GM23248 (cell line): ENCODE results near the gene SAMD4B. TPM values are rescaled to one million over a fixed set of nuclear protein-coding genes. Genes with fewer than 3 reads are reported as not detected.

ENCODE experiments used
- DNase-seq: peaks from one replicate; pipeline ENCODE4 v3.0.0-alpha.2; 2015
- H2AFZ ChIP-seq: fragments of 200-600 bp; sonication (generic); 2 replicates; pipeline ENCODE4 v1.6.1; 2016; ENCODE audit warnings: antibody characterized with exemption
- H3F3A ChIP-seq: fragments of 200-600 bp; sonication (generic); 2 replicates; pipeline ENCODE4 v1.6.1; 2016; ENCODE audit warnings: mild to moderate bottlenecking, antibody characterized with exemption, mixed run types; ENCODE audit not compliant: insufficient read depth
- H3K27ac ChIP-seq: fragments of 200-600 bp; sonication (generic); 2 replicates; pipeline ENCODE4 v1.5.1; 2016; ENCODE audit warnings: mild to moderate bottlenecking
- H3K27me3 ChIP-seq: fragments of 200-600 bp; sonication (generic); replicated peaks from 2 replicates; pipeline ENCODE4 v1.6.1; 2016; ENCODE audit warnings: mild to moderate bottlenecking; ENCODE audit not compliant: insufficient read depth
- H3K36me3 ChIP-seq: fragments of 200-600 bp; sonication (generic); 2 replicates; pipeline ENCODE4 v1.6.1; 2016; ENCODE audit warnings: low read depth, mild to moderate bottlenecking
- H3K4me1 ChIP-seq: fragments of 200-600 bp; sonication (generic); 2 replicates; pipeline ENCODE4 v1.6.1; 2016; ENCODE audit warnings: mild to moderate bottlenecking; ENCODE audit not compliant: insufficient read depth
- H3K4me2 ChIP-seq: fragments of 200-600 bp; sonication (generic); one replicate; pipeline ENCODE4 v1.6.1; 2016; ENCODE audit warnings: mild to moderate bottlenecking; ENCODE audit not compliant: unreplicated experiment
- H3K4me3 ChIP-seq: fragments of 200-600 bp; sonication (generic); 2 replicates; pipeline ENCODE4 v1.5.1; 2016; ENCODE audit warnings: mild to moderate bottlenecking
- H3K79me2 ChIP-seq: fragments of 200-600 bp; sonication (generic); 2 replicates; pipeline ENCODE4 v1.6.1; 2016; ENCODE audit warnings: mild to moderate bottlenecking; ENCODE audit not compliant: insufficient read depth
- H3K9ac ChIP-seq: fragments of 200-600 bp; sonication (generic); 2 replicates; pipeline ENCODE4 v1.6.1; 2016; ENCODE audit warnings: mild to moderate bottlenecking
- H3K9me2 ChIP-seq: fragments of 200-600 bp; sonication (generic); 2 replicates; pipeline ENCODE4 v1.6.1; 2016; ENCODE audit warnings: mixed run types, mild to moderate bottlenecking, moderate library complexity; ENCODE audit not compliant: insufficient read depth
- H3K9me3 ChIP-seq: fragments of 200-600 bp; sonication (generic); one replicate; pipeline ENCODE4 v1.6.1; 2017; ENCODE audit warnings: low read depth
- H4K20me1 ChIP-seq: fragments of 200-600 bp; sonication (generic); 2 replicates; pipeline ENCODE4 v1.6.0; 2016; ENCODE audit not compliant: insufficient read depth
- EZH2 ChIP-seq: fragments of 200-600 bp; sonication (generic); IDR thresholded peaks from 2 replicates; pipeline ENCODE4 v1.6.1; 2018; ENCODE audit warnings: antibody characterized with exemption, mild to moderate bottlenecking; ENCODE audit not compliant: insufficient read depth, poor library complexity, severe bottlenecking
- EZH2phosphoT487 ChIP-seq: fragments of 200-600 bp; sonication (generic); IDR thresholded peaks from 2 replicates; pipeline ENCODE4 v1.6.1; 2018; ENCODE audit warnings: antibody characterized with exemption, moderate library complexity, mild to moderate bottlenecking, low read depth; ENCODE audit not compliant: insufficient read depth
- WGBS, 2 experiments: methylation state at CpG; one replicate each; pipeline ENCODE4 v1.1.6; 2015 to 2017; ENCODE audit warnings: low lambda C conversion rate in 2 of 2, low coverage in 1 of 2; ENCODE audit errors: missing lambda C conversion rate in 2 of 2; 5-methylcytosine and 5-hydroxymethylcytosine counted together
- in situ Hi-C: fragments of 300-500 bp; cut with MboI; formaldehyde crosslinking; loops from 2 replicates; pipeline ENCODE4 v1.15.0; 2020
- polyA plus RNA-seq: library from polyadenylated mRNA; unstranded; fragments of >200 nt; fragmentation: Nextera tagmentation; extraction: Ambion mirVana; gene quantifications from 2 replicates; pipeline ENCODE4 v1.2.1, GENCODE V29; 2016
- total RNA-seq: library from RNA; depleted of rRNA; stranded (reverse); fragments of >200 nt; shearing (Covaris generic); gene quantifications from 2 replicates; pipeline ENCODE4 v1.2.3, GENCODE V29; 2014

SAMD4B gene
- total and polyA plus RNA-seq, 2 experiments from 2014 or later: 66.7 to 71.9 TPM

DNA sequence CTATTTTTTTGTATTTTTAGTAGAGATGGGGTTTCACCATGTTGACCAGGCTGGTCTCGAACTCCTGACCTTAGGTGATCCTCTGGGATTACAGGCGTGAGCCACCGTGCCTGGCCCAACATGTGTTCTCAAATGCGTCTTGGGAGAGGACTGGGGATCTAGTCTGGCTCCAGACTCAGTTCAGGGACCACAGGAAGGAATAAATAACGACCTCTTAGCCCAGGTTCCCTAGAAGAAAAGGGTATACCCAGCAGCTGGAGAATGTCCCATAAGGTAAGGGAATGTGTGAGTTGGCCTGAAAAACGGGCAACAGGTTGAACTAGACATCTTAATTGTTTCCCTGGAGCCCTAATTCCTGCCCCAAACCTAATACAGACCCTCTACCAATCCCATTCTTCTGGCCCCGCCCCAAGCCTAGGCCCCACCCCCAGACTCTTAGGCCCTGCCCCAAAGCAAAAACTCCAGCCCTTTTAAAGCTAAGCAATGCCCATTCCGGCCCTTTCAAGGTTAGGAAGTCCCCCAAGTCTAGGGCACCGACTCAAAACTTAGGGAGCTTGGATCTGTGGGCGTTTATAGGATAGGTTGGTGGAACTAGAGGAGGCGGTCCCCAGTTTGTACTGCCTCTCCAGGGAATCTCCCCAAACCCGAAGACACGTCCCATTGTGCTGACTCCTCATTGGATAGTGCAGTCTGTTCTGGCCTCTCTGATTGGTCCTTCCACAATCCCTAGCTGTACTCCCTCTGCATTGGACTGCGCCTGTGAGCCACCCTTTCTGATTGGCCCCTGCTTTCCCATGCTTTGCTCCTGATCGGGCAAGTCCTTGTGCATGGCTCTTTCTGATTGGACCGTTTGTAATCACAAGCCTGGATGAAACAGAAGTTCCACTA lies 16.2 kb upstream of the SAMD4B start:
- H3K4me3 ChIP-seq: no peak overlapping the region
- no peaks in the 10 kb centered on the region for H3K27me3 ChIP-seq
- 59% methylated on average over 16 of the region's 16 CpGs for WGBS, 2 experiments
- no peaks in the 10 kb centered on the region for H3F3A ChIP-seq
- no peak overlapping the region for H3K9ac ChIP-seq
- H3K4me1 ChIP-seq: no peaks in the 10 kb centered on the region
- in situ Hi-C loops: no loop called here
- no peak overlapping the region for H3K27ac ChIP-seq
- H4K20me1 ChIP-seq: no peaks in the 10 kb centered on the region
- H3K79me2 ChIP-seq: no peaks in the 10 kb centered on the region
- TF ChIP-seq EZH2: no peak
- TF ChIP-seq EZH2phosphoT487: no peak
- no peaks in the 10 kb centered on the region for H3K9me3 ChIP-seq
- H2AFZ ChIP-seq: no peak overlapping the region
- no peaks in the 10 kb centered on the region for H3K36me3 ChIP-seq
- no peaks in the 10 kb centered on the region for H3K9me2 ChIP-seq
- peak; percentile 23 for DNase-seq
- H3K4me2 ChIP-seq: no peak overlapping the region

DNA sequence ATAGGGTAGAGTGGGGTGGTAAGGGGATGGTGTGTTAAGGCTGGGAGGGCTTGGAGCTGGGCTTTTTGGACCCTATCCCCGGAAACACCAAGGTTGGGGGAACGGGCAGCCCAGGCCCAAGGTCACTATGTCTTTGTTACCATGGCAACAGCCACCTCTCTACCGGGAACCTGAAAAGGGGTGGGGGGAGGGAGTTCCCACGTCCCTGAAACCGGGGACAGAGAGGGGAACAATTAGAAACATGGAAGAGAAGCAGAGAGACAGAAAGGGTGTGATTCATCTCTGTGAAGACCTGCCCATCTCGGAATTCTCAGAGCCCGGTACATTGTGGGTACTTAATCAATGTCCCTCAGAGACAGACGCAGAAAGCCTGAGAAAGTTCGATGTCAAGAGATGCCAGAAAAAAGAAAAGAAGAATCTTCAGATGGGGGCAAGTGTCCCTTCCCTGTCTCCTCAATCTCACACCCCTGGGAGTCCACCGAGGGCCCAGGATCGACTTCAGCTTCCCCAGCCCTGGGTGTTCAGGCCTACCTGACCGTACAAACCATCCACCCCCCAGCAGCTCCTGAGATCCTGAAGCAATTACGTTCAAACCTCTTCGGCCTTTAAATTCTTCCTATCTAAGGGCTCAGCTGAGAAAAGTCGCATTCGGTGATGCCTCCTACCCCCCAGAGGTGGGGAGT lies 14.7 kb upstream of the SAMD4B start:
- in situ Hi-C loops: no loop called here

DNA sequence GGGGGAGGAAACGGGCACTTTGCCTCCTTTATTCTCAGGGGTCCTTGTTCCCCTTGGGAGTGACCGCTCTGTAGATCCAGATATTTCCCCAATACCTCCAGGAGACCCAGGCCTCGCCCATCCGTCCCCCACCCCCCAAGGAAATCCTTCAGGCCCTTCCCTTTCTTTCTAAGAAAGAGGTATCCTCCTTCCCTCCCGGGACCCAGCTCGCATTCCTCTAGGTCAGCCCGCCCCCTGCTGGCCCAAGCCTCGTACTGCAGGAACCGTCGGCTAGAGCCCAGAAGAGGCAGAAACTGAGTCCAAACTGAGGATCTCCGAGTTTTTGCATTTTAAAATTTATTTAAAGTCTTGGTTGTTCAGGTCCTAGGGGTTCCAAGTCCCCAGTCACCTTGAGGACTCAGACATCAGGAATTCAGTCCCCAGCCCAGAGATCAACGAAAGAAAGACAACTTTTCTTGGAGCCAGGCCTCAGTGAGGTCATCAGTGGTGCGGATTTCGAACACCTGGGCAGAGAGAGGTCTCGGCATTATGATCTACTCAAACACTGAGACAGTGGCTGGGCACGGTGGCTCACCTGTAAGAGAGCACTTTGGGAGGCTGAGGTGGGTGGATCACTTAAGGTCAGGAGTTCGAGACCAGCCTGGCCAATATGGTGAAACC lies 14.0 kb upstream of the SAMD4B start:
- H3K9me3 ChIP-seq: no peaks in the 10 kb centered on the region
- no peaks in the 10 kb centered on the region for H3F3A ChIP-seq
- H3K4me1 ChIP-seq: no peaks in the 10 kb centered on the region
- H3K36me3 ChIP-seq: no peaks in the 10 kb centered on the region
- H3K27me3 ChIP-seq: no peaks in the 10 kb centered on the region
- H3K9ac ChIP-seq: no peak overlapping the region
- H3K9me2 ChIP-seq: no peaks in the 10 kb centered on the region
- no peak overlapping the region for H3K27ac ChIP-seq
- TF ChIP-seq EZH2phosphoT487: no peak
- no peak for TF ChIP-seq EZH2
- no peak overlapping the region for H3K4me2 ChIP-seq
- no peaks in the 10 kb centered on the region for H3K79me2 ChIP-seq
- H4K20me1 ChIP-seq: no peaks in the 10 kb centered on the region
- WGBS, 2 experiments: 22 to 28% methylated on average over 15 to 17 of the region's 17 CpGs
- H2AFZ ChIP-seq: peak overlapping the region; percentile 61
- peak; percentile 83 for DNase-seq
- in situ Hi-C loops: no loop called here
- H3K4me3 ChIP-seq: no peak overlapping the region

More for the DNA sequence above, 14.7 kb upstream of the SAMD4B start:
- no peaks in the 10 kb centered on the region for H3K9me2 ChIP-seq
- H3K36me3 ChIP-seq: no peaks in the 10 kb centered on the region
- no peak overlapping the region for H3K4me3 ChIP-seq
- no peak overlapping the region for H2AFZ ChIP-seq
- H3F3A ChIP-seq: no peaks in the 10 kb centered on the region
- no peak for TF ChIP-seq EZH2phosphoT487
- no peak for TF ChIP-seq EZH2
- no peaks in the 10 kb centered on the region for H3K27me3 ChIP-seq
- no peaks in the 10 kb centered on the region for H3K4me1 ChIP-seq
- no peak overlapping the region for H3K4me2 ChIP-seq
- DNase-seq: no peak
- 50 to 55% methylated on average over 13 to 16 of the region's 16 CpGs for WGBS, 2 experiments
- no peak overlapping the region for H3K9ac ChIP-seq
- no peaks in the 10 kb centered on the region for H3K79me2 ChIP-seq
- no peaks in the 10 kb centered on the region for H3K9me3 ChIP-seq
- no peak overlapping the region for H3K27ac ChIP-seq
- H4K20me1 ChIP-seq: no peaks in the 10 kb centered on the region

DNA sequence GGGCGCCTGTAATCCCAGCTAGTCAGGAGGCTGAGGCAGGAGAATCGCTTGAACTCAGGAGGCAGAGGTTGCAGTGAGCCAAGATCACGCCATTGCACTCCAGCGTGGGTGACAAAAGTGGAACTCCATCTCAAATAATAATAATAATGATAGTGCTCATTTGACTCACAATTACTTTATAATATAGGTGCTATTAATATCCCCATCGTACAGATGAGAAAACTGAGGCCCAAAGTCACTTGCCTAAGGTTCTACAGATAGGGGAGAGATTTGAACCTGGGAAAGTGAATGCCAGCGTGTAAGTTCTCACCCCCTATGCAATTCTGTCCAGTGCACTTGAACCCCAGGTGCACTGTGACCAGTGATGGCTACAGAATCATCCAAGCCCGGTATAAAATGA lies 12.3 kb upstream of the SAMD4B start:
- in situ Hi-C loops: loop anchor here (5.0 kb wide), 1 partner anchor 208 kb away; no protein-coding TSS in a partner anchor
- no peaks in the 10 kb centered on the region for H3K27me3 ChIP-seq
- no peaks in the 10 kb centered on the region for H3K36me3 ChIP-seq
- no peak overlapping the region for H3K4me3 ChIP-seq
- H3K9me3 ChIP-seq: no peaks in the 10 kb centered on the region
- TF ChIP-seq EZH2phosphoT487: no peak
- H3K9me2 ChIP-seq: no peaks in the 10 kb centered on the region
- no peak overlapping the region for H3K27ac ChIP-seq
- H3K4me1 ChIP-seq: no peaks in the 10 kb centered on the region
- 71 to 72% methylated on average over 7 of the region's 7 CpGs for WGBS, 2 experiments
- H4K20me1 ChIP-seq: no peaks in the 10 kb centered on the region
- no peak overlapping the region for H3K4me2 ChIP-seq
- H2AFZ ChIP-seq: no peak overlapping the region
- no peak for DNase-seq
- H3F3A ChIP-seq: no peaks in the 10 kb centered on the region
- H3K79me2 ChIP-seq: no peaks in the 10 kb centered on the region
- no peak overlapping the region for H3K9ac ChIP-seq
